Measurements from ENCODE around the gene MACROH2A1.
A peak's percentile ranks its signal among the peaks of the same experiment; 100 is the strongest.

The MACROH2A1 gene

GRCh38 chr5:135329066-135329912, 69.7 kb downstream of the MACROH2A1 start:
- DNase-seq: no peak

- DNase-seq: no peak
These were observed 70.8 kb downstream of the MACROH2A1 start for GRCh38 chr5:135328128-135328687.

GRCh38 chr5:135327429-135328127, 71.5 kb downstream of the MACROH2A1 start:
- peak; percentile 41 for DNase-seq

- peak; percentile 37 for DNase-seq
These were observed 72.5 kb downstream of the MACROH2A1 start for GRCh38 chr5:135326296-135327254.

GRCh38 chr5:135324897-135325650, 74.0 kb downstream of the MACROH2A1 start:
- DNase-seq: peak; percentile 7

GRCh38 chr5:135324160-135324559, 74.9 kb downstream of the MACROH2A1 start:
- DNase-seq: peak; percentile 6

- DNase-seq: no peak
These were observed 75.3 kb downstream of the MACROH2A1 start for GRCh38 chr5:135323701-135324132.

- DNase-seq: no peak
These were observed 75.8 kb downstream of the MACROH2A1 start for GRCh38 chr5:135323227-135323626.

- DNase-seq: no peak
These were observed 76.3 kb downstream of the MACROH2A1 start for GRCh38 chr5:135322744-135323143.

- no peak for DNase-seq
These were observed 76.8 kb downstream of the MACROH2A1 start for GRCh38 chr5:135322271-135322670.

- DNase-seq: no peak
These were observed 78.1 kb downstream of the MACROH2A1 start for GRCh38 chr5:135320718-135321484.

- DNase-seq: peak; percentile 8
These were observed 79.0 kb downstream of the MACROH2A1 start for GRCh38 chr5:135319928-135320606.

- no peak for DNase-seq
These were observed 79.6 kb downstream of the MACROH2A1 start for GRCh38 chr5:135319458-135319857.

- no peak for DNase-seq
These were observed 80.1 kb downstream of the MACROH2A1 start for GRCh38 chr5:135318924-135319323.

GRCh38 chr5:135318037-135318436, 81.0 kb downstream of the MACROH2A1 start:
- DNase-seq: no peak

- DNase-seq: no peak
These were observed 81.7 kb downstream of the MACROH2A1 start for GRCh38 chr5:135317286-135317685.

- DNase-seq: no peak
These were observed 83.6 kb downstream of the MACROH2A1 start for GRCh38 chr5:135315386-135315785.

- no peak for DNase-seq
These were observed 85.1 kb downstream of the MACROH2A1 start for GRCh38 chr5:135313946-135314345.

GRCh38 chr5:135313405-135313804, 85.6 kb downstream of the MACROH2A1 start:
- no peak for DNase-seq

GRCh38 chr5:135312255-135312935, 86.6 kb downstream of the MACROH2A1 start:
- DNase-seq: no peak

Data from right hindlimb (tissue), 1 donor.